Measurements from ENCODE around the gene HRC. TPM values are rescaled to one million over a fixed set of nuclear protein-coding genes. Genes with fewer than 3 reads are reported as not detected.
"Not testable (repeated sequence)": the region's sequence is repeated elsewhere in the genome, so short reads cannot be mapped to it uniquely, and the experiment has no call there.

The HRC gene
- total RNA-seq, 2 donors from 2014 or later, result not detected

DNA sequence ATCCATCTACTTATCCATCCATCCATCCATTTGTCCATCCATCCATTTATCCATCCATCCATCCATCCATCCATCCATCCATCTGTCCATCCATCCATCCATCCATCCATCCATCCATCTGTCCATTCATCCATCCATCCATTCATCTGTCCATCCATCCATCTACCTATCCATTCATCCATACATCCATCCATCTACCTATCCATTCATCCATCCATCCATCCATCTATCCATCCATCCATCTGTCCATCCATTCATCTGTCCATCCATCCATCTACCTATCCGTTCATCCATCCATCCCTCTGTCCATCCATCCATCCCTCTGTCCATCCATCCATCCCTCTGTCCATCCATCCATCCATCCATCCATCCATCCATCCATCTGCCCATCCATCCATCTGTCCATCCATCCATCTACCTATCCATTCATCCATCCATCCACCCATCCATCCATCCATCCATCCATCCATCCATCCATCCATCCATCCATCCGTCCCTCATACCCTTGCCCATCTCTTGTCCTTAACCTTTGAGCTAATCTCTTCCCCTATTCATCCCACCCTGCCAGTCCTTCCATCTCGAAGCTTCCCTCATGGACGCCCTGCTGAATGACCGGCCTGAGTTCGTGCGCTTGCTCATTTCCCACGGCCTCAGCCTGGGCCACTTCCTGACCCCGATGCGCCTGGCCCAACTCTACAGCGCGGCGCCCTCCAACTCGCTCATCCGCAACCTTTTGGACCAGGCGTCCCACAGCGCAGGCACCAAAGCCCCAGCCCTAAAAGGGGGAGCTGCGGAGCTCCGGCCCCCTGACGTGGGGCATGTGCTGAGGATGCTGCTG is 27.0 kb upstream of the HRC start:
- not testable (repeated sequence) for ATAC-seq; DNase-seq; H3K27me3 Mint-ChIP-seq; H3K4me3 Mint-ChIP-seq; H3K36me3 Mint-ChIP-seq (ENCODE audit: low read depth); H3K27ac Mint-ChIP-seq; H3K9me3 ChIP-seq (ENCODE audit: control insufficient read depth, low read length, poor library complexity, severe bottlenecking); H3K4me1 Mint-ChIP-seq

DNA sequence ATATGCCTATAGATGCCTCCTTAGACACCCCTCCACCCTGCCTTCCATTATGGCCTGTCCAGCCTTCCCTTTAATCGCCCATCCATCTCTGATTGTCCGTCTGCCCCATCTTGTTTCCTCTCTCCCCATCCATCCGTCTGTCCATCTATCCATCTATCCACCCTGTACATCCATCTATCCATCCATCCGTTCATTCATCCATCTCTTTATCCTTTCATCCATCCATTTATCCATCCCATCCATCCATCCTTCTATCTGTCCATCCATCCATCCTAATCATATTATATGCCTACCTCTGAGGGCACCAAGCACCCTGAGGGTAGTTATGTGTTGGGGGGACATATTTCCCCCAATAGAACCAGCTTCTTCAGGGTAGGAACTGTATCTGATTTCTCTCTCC is 25.5 kb upstream of the HRC start:
- no peaks in the 10 kb centered on the region for H3K36me3 Mint-ChIP-seq (ENCODE audit: low read depth)

DNA sequence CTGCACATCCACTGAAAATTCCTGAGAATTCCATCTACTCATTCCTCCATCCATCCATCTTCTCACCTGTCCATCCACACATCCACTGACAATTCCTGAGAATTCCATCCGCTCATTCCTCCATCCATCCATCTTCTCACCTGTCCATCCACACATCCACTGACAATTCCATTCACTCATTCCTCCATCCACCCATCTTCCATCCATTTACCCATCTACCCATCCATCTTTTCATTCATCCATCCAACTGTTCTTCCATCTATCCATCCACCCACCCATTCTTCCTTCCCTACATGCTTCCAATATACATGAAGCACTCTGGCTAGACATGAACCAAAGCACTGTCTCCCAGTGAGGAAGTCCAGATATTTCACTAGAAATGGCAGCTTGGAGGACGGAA is 18.0 kb upstream of the HRC start:
- peaks cover 2% of the 10 kb centered on the region for H3K4me1 Mint-ChIP-seq
- no peak overlapping the region for H3K27ac Mint-ChIP-seq
- H3K4me3 Mint-ChIP-seq, result no peak overlapping the region
- DNase-seq (no peak), ATAC-seq (no peak)
- no peaks in the 10 kb centered on the region for H3K9me3 ChIP-seq (ENCODE audit: control insufficient read depth, low read length, poor library complexity, severe bottlenecking)
- H3K36me3 Mint-ChIP-seq (ENCODE audit: low read depth), result no peaks in the 10 kb centered on the region
- peaks cover 15% of the 10 kb centered on the region for H3K27me3 Mint-ChIP-seq

More for the DNA sequence above, 25.5 kb upstream of the HRC start:
- DNase-seq (no peak), ATAC-seq (no peak)
- Mint-ChIP-seq H3K4me1 (peaks cover 2% of the 10 kb centered on the region), H3K27me3 (no peaks in the 10 kb centered on the region), H3K27ac (no peak overlapping the region), H3K4me3 (no peak overlapping the region)
- no peaks in the 10 kb centered on the region for H3K9me3 ChIP-seq (ENCODE audit: control insufficient read depth, low read length, poor library complexity, severe bottlenecking)

DNA sequence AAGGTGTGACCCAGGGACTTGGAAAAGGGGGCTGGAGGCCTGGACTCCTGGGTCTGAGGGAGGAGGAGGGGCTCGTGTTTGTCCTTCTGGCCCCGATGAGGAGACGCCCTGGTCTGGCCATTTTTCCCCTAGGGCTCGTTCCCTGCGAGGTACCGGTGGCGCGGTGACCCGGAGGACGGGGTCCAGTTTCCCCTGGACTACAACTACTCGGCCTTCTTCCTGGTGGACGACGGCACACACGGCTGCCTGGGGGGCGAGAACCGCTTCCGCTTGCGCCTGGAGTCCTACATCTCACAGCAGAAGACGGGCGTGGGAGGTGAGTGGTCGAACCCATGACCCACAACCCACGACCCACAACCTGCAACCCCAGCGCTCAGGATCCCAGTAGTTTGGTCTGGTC is 13.2 kb upstream of the HRC start:
- H3K4me3 Mint-ChIP-seq, result no peak overlapping the region
- ATAC-seq, result no peak
- H3K4me1 Mint-ChIP-seq, result no peaks in the 10 kb centered on the region
- H3K27me3 Mint-ChIP-seq, result peaks cover 28% of the 10 kb centered on the region
- DNase-seq, result no peak
- H3K9me3 ChIP-seq (ENCODE audit: control insufficient read depth, low read length, poor library complexity, severe bottlenecking), result no peaks in the 10 kb centered on the region
- H3K36me3 Mint-ChIP-seq (ENCODE audit: low read depth), result no peaks in the 10 kb centered on the region
- no peak overlapping the region for H3K27ac Mint-ChIP-seq

DNA sequence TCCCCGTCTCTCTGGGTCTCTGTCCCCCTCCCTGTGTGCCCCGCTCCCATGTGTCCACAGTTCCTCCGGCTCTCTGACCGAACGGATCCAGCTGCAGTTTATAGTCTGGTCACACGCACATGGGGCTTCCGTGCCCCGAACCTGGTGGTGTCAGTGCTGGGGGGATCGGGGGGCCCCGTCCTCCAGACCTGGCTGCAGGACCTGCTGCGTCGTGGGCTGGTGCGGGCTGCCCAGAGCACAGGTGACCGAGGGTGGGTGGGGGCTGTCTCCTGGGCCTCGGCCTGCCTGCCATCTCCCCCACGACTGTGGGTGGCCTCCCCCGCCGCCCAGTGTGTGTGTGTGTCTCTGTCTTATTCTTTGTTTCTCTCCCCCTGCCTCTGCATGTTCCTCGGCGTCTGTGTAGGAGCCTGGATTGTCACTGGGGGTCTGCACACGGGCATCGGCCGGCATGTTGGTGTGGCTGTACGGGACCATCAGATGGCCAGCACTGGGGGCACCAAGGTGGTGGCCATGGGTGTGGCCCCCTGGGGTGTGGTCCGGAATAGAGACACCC is 12.7 kb upstream of the HRC start:
- H3K9me3 ChIP-seq (ENCODE audit: control insufficient read depth, low read length, poor library complexity, severe bottlenecking), result no peaks in the 10 kb centered on the region
- Mint-ChIP-seq H3K4me1 (no peaks in the 10 kb centered on the region), H3K36me3 (ENCODE audit: low read depth) (no peaks in the 10 kb centered on the region), H3K27me3 (peaks cover 28% of the 10 kb centered on the region), H3K27ac (no peak overlapping the region), H3K4me3 (no peak overlapping the region)
- ATAC-seq (no peak), DNase-seq (no peak)

DNA sequence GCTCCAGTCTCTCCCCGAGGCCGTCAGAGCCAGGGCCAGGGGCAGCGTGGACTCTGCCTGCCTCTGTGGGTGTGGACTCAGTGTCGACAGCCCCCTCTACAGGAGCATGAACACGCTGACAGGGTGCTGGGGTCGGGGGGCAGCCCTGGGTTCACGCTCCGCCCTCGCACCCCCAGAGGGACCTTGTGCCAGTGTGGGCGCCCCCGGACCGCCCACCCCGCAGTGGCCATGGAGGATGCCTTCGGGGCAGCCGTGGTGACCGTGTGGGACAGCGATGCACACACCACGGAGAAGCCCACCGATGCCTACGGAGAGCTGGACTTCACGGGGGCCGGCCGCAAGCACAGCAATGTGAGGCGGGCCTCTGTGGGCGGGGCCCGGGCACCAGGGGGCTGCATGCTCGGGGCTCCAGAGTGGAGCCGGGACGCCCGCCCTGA is 10.7 kb upstream of the HRC start:
- Mint-ChIP-seq H3K27me3 (peaks cover 27% of the 10 kb centered on the region), H3K4me1 (no peaks in the 10 kb centered on the region), H3K27ac (no peak overlapping the region), H3K4me3 (no peak overlapping the region), H3K36me3 (ENCODE audit: low read depth) (peaks cover 1% of the 10 kb centered on the region)
- ATAC-seq (no peak), DNase-seq (no peak)
- no peaks in the 10 kb centered on the region for H3K9me3 ChIP-seq (ENCODE audit: control insufficient read depth, low read length, poor library complexity, severe bottlenecking)

DNA sequence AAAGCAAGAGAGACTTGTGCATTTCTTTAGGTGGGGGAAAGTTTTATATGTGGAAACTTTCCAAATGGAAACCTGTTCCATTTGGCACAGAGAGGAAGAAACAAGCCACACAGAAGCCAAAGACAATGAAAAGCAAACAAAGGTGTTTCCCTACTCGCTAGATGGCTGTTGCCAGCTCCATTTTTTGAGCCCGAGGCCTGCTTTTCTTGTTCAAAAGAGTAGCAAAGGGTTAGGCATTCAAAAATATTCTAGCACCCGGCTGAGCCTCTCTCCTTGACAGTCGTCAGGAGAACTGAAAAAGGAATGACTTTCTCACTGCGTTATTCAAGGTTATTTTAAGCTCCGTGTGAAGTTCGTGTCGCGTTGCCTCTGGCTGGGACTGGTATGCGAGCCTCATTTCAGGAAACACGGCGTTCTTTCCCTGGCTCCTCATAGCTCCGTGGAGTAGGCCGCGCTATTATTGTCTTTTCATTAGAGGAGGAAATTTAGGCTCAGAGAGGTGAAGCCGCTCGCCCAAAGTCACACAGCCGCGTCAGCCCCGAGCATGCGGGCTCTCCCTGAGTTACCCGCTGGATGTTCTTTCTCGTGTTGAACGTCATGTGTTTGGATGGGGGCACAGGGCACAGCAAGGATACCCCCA is 10.0 kb upstream of the HRC start:
- ATAC-seq, result no peak
- Mint-ChIP-seq H3K27ac (no peak overlapping the region), H3K4me3 (no peak overlapping the region), H3K4me1 (no peaks in the 10 kb centered on the region), H3K36me3 (ENCODE audit: low read depth) (peaks cover 2% of the 10 kb centered on the region), H3K27me3 (peaks cover 28% of the 10 kb centered on the region)
- H3K9me3 ChIP-seq (ENCODE audit: control insufficient read depth, low read length, poor library complexity, severe bottlenecking), result no peaks in the 10 kb centered on the region
- no peak for DNase-seq

DNA sequence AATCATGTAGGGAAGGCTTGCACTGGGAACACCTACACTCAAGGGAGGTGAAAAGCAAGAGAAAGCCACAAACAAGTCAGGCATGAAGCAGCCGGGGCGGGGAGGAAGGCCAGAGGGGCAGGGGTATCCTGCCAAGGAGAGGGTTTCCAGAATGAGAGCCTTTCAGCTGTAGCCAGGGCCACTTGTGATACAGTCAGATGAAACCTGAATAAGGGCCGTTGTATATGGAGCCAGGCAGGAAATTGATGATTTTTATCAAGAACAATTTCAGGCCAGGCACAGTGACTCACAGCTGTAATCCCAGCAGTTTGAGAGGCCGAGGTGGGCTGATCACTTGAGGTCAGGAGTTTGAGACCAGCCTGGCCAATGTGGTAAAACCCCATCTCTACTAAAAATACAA is 6.8 kb upstream of the HRC start:
- Mint-ChIP-seq H3K27ac (no peak overlapping the region), H3K4me1 (peaks cover 7% of the 10 kb centered on the region), H3K4me3 (no peak overlapping the region), H3K36me3 (ENCODE audit: low read depth) (peaks cover 9% of the 10 kb centered on the region), H3K27me3 (peaks cover 45% of the 10 kb centered on the region)
- DNase-seq (no peak), ATAC-seq (no peak)
- H3K9me3 ChIP-seq (ENCODE audit: control insufficient read depth, low read length, poor library complexity, severe bottlenecking), result no peaks in the 10 kb centered on the region

DNA sequence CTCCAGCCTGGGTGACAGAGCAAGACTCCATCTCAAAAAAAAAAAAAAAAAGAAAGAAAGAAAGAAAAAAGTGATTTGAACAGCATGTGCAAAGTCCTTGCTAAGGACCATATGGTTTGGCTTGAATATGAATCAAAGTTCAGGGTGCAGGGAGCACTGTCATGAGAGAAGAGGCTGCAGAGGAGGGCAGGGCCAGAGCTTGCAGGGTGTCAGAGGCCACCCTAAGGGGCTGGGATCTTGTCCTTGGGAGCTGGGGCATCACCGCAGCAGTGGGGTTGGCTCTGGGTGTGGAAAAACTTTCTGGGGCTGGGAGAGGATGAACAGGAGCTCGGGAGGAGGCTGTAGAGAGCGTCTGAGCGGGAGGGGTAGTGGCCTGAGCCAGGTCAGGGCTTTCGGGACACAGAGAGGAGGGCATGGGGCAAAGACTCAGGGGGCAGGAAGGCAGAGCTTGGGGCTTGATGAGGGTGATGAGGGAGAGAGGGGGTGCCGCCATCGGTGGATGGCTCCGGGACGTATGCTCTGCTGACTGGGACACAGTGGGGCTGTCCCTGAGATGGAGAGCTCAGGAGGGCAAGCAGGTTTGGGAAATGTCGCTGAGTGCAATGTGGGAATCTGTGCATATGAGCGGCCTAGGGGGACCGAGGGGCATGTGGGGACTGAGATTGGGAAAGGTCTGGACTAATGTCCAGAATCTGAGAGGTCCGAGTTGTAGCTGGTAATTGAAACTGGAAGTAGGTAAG is 5.4 kb upstream of the HRC start:
- H3K27ac Mint-ChIP-seq, result no peak overlapping the region
- ATAC-seq (no peak), DNase-seq (no peak)
- peaks cover 10% of the 10 kb centered on the region for H3K4me1 Mint-ChIP-seq
- H3K27me3 Mint-ChIP-seq, result peaks cover 47% of the 10 kb centered on the region
- H3K9me3 ChIP-seq (ENCODE audit: control insufficient read depth, low read length, poor library complexity, severe bottlenecking), result no peaks in the 10 kb centered on the region
- H3K4me3 Mint-ChIP-seq, result no peak overlapping the region
- H3K36me3 Mint-ChIP-seq (ENCODE audit: low read depth), result peaks cover 9% of the 10 kb centered on the region

DNA sequence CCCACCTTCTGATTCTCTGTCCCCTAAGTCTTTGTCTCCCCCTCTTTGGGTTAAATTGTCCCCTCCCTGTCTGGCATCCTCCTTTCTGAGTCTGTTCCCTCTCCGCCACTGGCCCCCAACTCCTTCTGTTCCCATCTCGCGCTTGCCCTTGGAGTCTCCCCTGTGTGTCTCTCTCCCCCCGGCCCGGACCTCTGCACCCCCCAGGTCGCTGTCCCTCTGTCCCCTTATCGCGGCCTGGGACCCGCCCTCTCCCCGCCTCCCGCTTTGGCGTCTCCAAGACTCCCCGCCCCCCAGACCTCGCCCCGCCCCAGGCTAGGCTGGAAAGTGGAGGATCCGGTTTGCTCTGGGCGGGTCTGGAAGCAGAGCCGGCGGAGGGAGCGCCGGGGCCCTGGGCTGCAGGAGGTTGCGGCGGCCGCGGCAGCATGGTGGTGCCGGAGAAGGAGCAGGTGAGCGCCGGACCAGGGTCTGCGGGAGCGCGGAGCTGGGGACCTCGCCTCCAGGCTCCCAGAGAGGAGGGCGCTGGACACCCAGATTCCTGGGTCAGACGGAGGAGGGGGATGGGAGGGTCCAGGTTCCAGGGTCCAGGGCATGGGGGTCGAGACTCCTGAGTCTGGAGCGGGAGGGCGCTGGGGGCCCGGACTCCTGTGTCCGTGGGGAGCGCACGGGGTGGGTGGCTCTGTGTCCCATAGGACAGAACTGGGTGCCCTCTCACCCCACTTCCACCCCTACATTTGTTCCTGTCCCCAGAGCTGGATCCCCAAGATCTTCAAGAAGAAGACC is 2.4 kb upstream of the HRC start, which contains the start of gene TRPM4:
TRPM4 (plus strand) TSS at position 348 of the 780 bp plus-strand sequence; CDS start at position 423, 75 bp downstream.
- H3K36me3 Mint-ChIP-seq (ENCODE audit: low read depth), result peaks cover 19% of the 10 kb centered on the region
- peak; percentile 57 for ATAC-seq

DNA sequence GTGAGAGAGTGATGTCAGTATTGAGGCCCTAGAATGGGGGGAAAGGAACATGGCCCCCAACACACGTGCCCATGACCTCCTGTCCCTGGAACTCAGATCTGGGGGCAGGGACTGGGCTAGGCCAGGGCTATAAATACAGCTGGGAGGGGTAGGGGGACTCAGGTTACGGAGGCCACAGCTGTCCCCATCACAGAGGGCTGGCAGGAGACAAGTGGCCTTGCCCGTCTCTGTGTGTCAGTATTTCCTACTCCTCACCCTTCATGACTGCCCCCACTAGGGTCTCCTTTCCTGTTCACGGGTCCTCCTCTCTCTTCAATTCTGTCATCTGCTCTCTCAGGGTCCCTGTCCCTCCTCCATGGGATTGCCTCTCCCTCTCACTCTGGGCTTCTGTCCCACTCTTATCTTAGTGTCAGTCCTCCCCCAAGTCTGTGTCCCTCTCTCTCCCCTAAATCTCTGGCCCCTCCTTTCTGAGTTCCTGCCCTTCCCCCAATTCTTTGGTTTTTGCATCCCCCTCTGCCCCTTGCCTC is 687 bp upstream of the HRC start:
- peaks cover 66% of the 10 kb centered on the region for H3K27me3 Mint-ChIP-seq
- peak overlapping the region; percentile 67 for H3K4me3 Mint-ChIP-seq
- no peaks in the 10 kb centered on the region for H3K9me3 ChIP-seq (ENCODE audit: control insufficient read depth, low read length, poor library complexity, severe bottlenecking)
- peaks cover 24% of the 10 kb centered on the region for H3K4me1 Mint-ChIP-seq
- H3K36me3 Mint-ChIP-seq (ENCODE audit: low read depth), result peaks cover 17% of the 10 kb centered on the region
- no peak for ATAC-seq
- no peak for DNase-seq
- no peak overlapping the region for H3K27ac Mint-ChIP-seq

More for the DNA sequence above, 2.4 kb upstream of the HRC start, which contains the start of gene TRPM4:
- H3K9me3 ChIP-seq (ENCODE audit: control insufficient read depth, low read length, poor library complexity, severe bottlenecking), result no peaks in the 10 kb centered on the region
- Mint-ChIP-seq H3K27me3 (peaks cover 68% of the 10 kb centered on the region), H3K4me1 (peaks cover 18% of the 10 kb centered on the region), H3K27ac (no peak within 1 kb of the TSS), H3K4me3 (peak within 1 kb of the TSS; percentile 71)
- no peak for DNase-seq

DNA sequence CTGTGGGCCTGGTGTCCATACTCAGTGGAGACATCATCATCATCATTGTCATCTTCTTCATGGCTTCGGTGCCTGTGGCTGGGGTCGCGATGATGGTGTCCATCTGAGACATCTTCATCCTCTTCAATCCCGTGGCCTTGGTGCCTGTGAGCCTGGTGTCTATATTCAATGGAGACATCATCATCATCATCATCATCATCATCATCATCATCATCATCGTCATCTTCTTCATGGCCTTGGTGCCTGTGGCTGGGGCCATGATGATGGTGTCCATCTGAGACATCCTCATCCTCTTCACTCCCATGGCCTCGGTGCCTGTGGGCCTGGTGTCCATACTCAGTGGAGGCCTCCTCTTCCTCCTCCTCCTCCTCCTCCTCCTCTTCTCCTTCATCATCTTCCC is 917 bp downstream of the HRC start:
- no peak overlapping the region for H3K4me3 Mint-ChIP-seq
- no peak overlapping the region for H3K27ac Mint-ChIP-seq
- H3K27me3 Mint-ChIP-seq, result peaks cover 54% of the 10 kb centered on the region
- DNase-seq, result no peak
- no peak for ATAC-seq
- H3K36me3 Mint-ChIP-seq (ENCODE audit: low read depth), result peaks cover 15% of the 10 kb centered on the region
- H3K4me1 Mint-ChIP-seq, result peaks cover 31% of the 10 kb centered on the region
- no peaks in the 10 kb centered on the region for H3K9me3 ChIP-seq (ENCODE audit: control insufficient read depth, low read length, poor library complexity, severe bottlenecking)

All from T-helper 17 cell (primary cell).